ENCODE data around the gene CLDN14. TPM values are rescaled to one million over a fixed set of nuclear protein-coding genes. Genes with fewer than 3 reads are reported as not detected.

The CLDN14 gene
- total RNA-seq, 1 experiment from 2014 or later: not detected

DNA sequence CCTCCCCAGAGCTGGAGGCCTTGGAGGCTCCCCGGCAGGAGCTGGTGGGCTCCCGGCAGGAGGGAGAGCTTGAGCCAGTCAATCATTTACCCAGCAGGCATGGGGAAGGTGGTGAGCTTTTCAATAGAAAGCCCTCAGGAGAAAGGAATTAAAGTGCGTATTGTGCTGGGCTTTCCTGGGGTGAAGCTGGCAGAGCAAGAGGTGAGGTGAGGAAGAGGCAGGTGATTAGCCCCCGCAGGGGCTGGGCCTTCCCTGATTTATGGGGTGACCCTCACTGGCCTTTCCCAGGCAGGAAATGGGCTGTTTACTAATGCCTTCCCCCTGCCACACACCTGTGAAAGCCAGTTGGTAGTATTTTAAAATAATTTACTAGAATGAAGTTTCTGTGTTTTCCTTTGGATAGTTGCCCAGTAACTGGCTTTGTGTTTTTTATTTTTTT lies 25.8 kb downstream of the CLDN14 start:
- H3K56ac ChIP-seq (ENCODE audit: insufficient read length, low read depth, low read length): no peak overlapping the region
- DNase-seq: no peak
- H3K79me2 ChIP-seq (ENCODE audit: insufficient read depth, low read length): no peaks in the 10 kb centered on the region

More for the DNA sequence above, 25.8 kb downstream of the CLDN14 start:
- Histone ChIP-seq H2BK12ac (ENCODE audit: insufficient read length, low read depth, low read length) (no peak overlapping the region), H2AFZ (ENCODE audit: low read length) (no peak overlapping the region), H2BK5ac (ENCODE audit: insufficient read length, low read length) (no peak overlapping the region), H4K8ac (replicated peaks; ENCODE audit: insufficient read length, low read depth, low read length) (no peak overlapping the region), H2BK120ac (ENCODE audit: low read depth, low read length, poor library complexity, severe bottlenecking) (no peak overlapping the region), H2AK5ac (ENCODE audit: insufficient read length, low read length) (no peak overlapping the region), H3K23ac (ENCODE audit: insufficient read length, low read depth, low read length) (no peak overlapping the region), H2BK15ac (ENCODE audit: low read depth, low read length) (no peak overlapping the region), H3K9me3 (ENCODE audit: control insufficient read depth, low read depth, low read length) (no peaks in the 10 kb centered on the region), H4K5ac (ENCODE audit: insufficient read length, low read depth, low read length) (no peak overlapping the region), H3K23me2 (ENCODE audit: insufficient read length, low read depth, low read length, poor library complexity, severe bottlenecking) (no peaks in the 10 kb centered on the region), H3K18ac (ENCODE audit: insufficient read length, low read depth, low read length) (no peak overlapping the region), H3K4me2 (ENCODE audit: insufficient read depth, insufficient read length, low read length) (no peak overlapping the region), H3K9ac (ENCODE audit: extremely low read depth, insufficient read length, low read length) (no peak overlapping the region), H3K4ac (ENCODE audit: low read depth, low read length) (no peak overlapping the region), H4K20me1 (ENCODE audit: control insufficient read depth, insufficient read depth, insufficient read length) (no peaks in the 10 kb centered on the region), H3K14ac (ENCODE audit: insufficient read depth, low read length) (no peak overlapping the region), H3K4me1 (ENCODE audit: insufficient read depth, low read length) (peaks cover 8% of the 10 kb centered on the region; the same call in 1 of the 2 replicates), H3K79me1 (ENCODE audit: insufficient read depth, low read depth, low read length, poor library complexity, severe bottlenecking) (no peaks in the 10 kb centered on the region), H3K27me3 (ENCODE audit: insufficient read depth, low read length) (no peaks in the 10 kb centered on the region), H2BK20ac (ENCODE audit: low read depth, low read length, poor library complexity, severe bottlenecking) (no peak overlapping the region), H3T11ph (ENCODE audit: low read length) (no peak overlapping the region), H4K91ac (ENCODE audit: insufficient read length, low read depth, low read length) (no peak overlapping the region), H3K27ac (ENCODE audit: insufficient read length, low read depth, low read length) (no peak overlapping the region)
- Mint-ChIP-seq H3K4me1 (peaks cover 19 to 24% of the 10 kb centered on the region in 2 experiments), H3K27me3 (ENCODE audit: low read depth) (no peaks in the 10 kb centered on the region; the same call in 1 of the 2 replicates), H3K36me3 (ENCODE audit: insufficient read depth in 1 of 3, low read depth in 3 of 3) (no peaks in the 10 kb centered on the region; a peak in 1 of 7 replicates), H3K9me3 (no peaks in the 10 kb centered on the region), H3K4me3 (no peak overlapping the region), H3K27ac (peak overlapping the region; percentile 76 to 85 (median 77); a peak in 5 of 7 replicates)
- TF ChIP-seq, protein P1, sequence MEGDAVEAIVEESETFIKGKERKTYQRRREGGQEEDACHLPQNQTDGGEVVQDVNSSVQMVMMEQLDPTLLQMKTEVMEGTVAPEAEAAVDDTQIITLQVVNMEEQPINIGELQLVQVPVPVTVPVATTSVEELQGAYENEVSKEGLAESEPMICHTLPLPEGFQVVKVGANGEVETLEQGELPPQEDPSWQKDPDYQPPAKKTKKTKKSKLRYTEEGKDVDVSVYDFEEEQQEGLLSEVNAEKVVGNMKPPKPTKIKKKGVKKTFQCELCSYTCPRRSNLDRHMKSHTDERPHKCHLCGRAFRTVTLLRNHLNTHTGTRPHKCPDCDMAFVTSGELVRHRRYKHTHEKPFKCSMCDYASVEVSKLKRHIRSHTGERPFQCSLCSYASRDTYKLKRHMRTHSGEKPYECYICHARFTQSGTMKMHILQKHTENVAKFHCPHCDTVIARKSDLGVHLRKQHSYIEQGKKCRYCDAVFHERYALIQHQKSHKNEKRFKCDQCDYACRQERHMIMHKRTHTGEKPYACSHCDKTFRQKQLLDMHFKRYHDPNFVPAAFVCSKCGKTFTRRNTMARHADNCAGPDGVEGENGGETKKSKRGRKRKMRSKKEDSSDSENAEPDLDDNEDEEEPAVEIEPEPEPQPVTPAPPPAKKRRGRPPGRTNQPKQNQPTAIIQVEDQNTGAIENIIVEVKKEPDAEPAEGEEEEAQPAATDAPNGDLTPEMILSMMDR (conservative IDR thresholded peaks at IDR 0.05): no peak
- WGBS (ENCODE audit: extremely low coverage, insufficient read length, low lambda C conversion rate): no CpG with 5 or more reads among the region's 4 CpGs

Data from H9 (cell line).